PC-9 (cell line): ENCODE measurements around the gene IRF7. TPM values are rescaled to one million over a fixed set of nuclear protein-coding genes. Genes with fewer than 3 reads are reported as not detected.

Source experiments
- BruUV-seq: library from RNA; stranded (reverse); fragments of 400-500 nt; replicated peaks from 2 replicates; lab custom pipeline; 2021; lab: Mats Ljungman, UMichigan
- CTCF ChIA-PET: fragments of 300-600 bp; sonication (Branson Sonifier 250); formaldehyde crosslinking; loops from one replicate; lab custom pipeline; 2022; ENCODE audit warnings: antibody characterized with exemption; lab: Charles Lee
- POLR2A ChIA-PET: fragments of 300-600 bp; sonication (Branson Sonifier 250); formaldehyde crosslinking; loops from one replicate; lab custom pipeline; 2022; ENCODE audit warnings: antibody characterized with exemption; ENCODE audit not compliant: unreplicated experiment; lab: Charles Lee
- DNase-seq, 2 experiments: peaks; one replicate each; pipeline versions ENCODE4 v3.0.0 to v3.0.0-alpha.2; 2015 to 2022; ENCODE audit warnings: mixed read lengths in 1 of 2
- H2AFZ ChIP-seq: fragments of 200-600 bp; sonication (generic); 2 replicates; pipeline ENCODE4 v1.8.1; 2017; ENCODE audit warnings: antibody characterized with exemption
- H3F3A ChIP-seq: fragments of 200-600 bp; sonication (generic); 2 replicates; pipeline ENCODE4 v1.8.1; 2017; ENCODE audit warnings: antibody characterized with exemption, mild to moderate bottlenecking, low read depth; ENCODE audit not compliant: insufficient read depth
- H3K27ac ChIP-seq: fragments of 200-600 bp; sonication (generic); 2 replicates; pipeline ENCODE4 v1.6.1; 2016; ENCODE audit warnings: mixed run types
- H3K27me3 ChIP-seq: fragments of 200-600 bp; sonication (generic); 2 replicates; pipeline ENCODE4 v1.6.1; 2016; ENCODE audit warnings: low read depth, mixed run types; ENCODE audit not compliant: insufficient read depth
- H3K36me3 ChIP-seq: fragments of 200-600 bp; sonication (generic); 2 replicates; pipeline ENCODE4 v1.6.1; 2016; ENCODE audit warnings: low read depth, mixed run types
- H3K4me1 ChIP-seq: fragments of 200-600 bp; sonication (generic); replicated peaks from 2 replicates; pipeline ENCODE4 v1.6.1; 2016; ENCODE audit warnings: mixed run types; ENCODE audit not compliant: insufficient read depth
- H3K4me2 ChIP-seq: fragments of 200-600 bp; sonication (generic); 2 replicates; pipeline ENCODE4 v1.6.1; 2017; ENCODE audit warnings: mixed run types
- H3K4me3 ChIP-seq: fragments of 200-600 bp; sonication (generic); 2 replicates; pipeline ENCODE4 v1.6.1; 2016; ENCODE audit warnings: mixed run types
- H3K79me2 ChIP-seq: fragments of 200-600 bp; sonication (generic); 2 replicates; pipeline ENCODE4 v1.6.1; 2017; ENCODE audit warnings: low read depth, mixed run types
- H3K9me2 ChIP-seq: fragments of 200-600 bp; sonication (generic); 2 replicates; pipeline ENCODE4 v1.8.1; 2017; ENCODE audit warnings: mild to moderate bottlenecking; ENCODE audit not compliant: insufficient read depth
- H3K9me3 ChIP-seq: fragments of 200-600 bp; sonication (generic); 2 replicates; pipeline ENCODE4 v1.8.1; 2016; ENCODE audit warnings: low read depth; ENCODE audit not compliant: insufficient read depth
- H4K20me1 ChIP-seq: fragments of 200-600 bp; sonication (generic); 2 replicates; pipeline ENCODE4 v1.8.1; 2017; ENCODE audit not compliant: insufficient read depth
- EZH2 ChIP-seq: fragments of 200-600 bp; sonication (generic); IDR thresholded peaks from 2 replicates; pipeline ENCODE4 v1.8.0; 2017; ENCODE audit warnings: antibody characterized with exemption, low read depth
- intact Hi-C: fragments of 100-400 bp; cut with micrococcal nuclease; formaldehyde crosslinking; loops from one replicate; pipeline ENCODE4 v1.10.0; 2022; ENCODE audit not compliant: unreplicated experiment
- total RNA-seq: library from RNA; stranded (reverse); gene quantifications from 2 replicates; pipeline ENCODE4 v1.2.3, GENCODE V29; 2021
- TF ChIP-seq, protein P1 (sequence below): fragments of 200-600 bp; sonication (generic); conservative IDR thresholded peaks from 2 replicates; pipeline ENCODE4 v1.6.1; 2017; ENCODE audit warnings: mixed run types, antibody characterized with exemption, mild to moderate bottlenecking, moderate library complexity

Gene IRF7
- total RNA-seq, 1 experiment from 2014 or later, result 10.7 TPM

DNA sequence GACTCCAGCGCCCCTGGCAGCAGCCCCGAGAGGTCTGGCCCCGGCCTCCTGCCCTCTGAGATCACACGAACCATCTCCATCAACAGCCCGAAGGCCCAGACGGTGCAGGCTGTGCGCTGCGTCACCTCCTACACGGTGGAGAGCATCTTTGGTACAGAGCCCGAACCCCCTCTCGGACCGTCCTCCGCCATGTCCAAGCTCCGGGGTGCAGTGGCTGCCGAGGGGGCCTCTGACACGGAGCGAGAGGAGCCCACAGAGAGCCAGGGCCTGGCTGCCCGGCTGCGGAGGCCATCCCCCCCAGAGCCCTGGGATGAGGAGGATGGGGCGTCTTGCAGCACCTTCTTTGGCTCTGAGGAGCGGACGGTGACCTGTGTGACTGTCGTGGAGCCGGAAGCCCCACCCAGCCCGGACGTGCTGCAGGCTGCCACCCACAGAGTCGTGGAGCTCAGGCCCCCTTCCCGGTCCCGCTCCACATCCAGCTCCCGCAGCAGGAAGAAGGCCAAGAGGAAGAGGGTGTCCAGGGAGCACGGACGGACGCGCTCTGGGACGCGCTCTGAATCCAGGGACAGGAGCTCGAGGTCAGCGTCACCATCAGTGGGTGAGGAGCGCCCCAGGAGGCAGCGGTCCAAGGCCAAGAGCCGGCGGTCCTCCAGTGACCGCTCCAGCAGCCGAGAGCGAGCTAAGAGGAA is 7.6 kb downstream of the IRF7 start:
- Histone ChIP-seq H3K36me3 (no peaks in the 10 kb centered on the region), H3K4me2 (no peak overlapping the region), H3K9me2 (no peaks in the 10 kb centered on the region), H3K27ac (no peak overlapping the region), H4K20me1 (peaks cover 6% of the 10 kb centered on the region), H2AFZ (no peak overlapping the region), H3F3A (peaks cover 9% of the 10 kb centered on the region), H3K4me1 (no peaks in the 10 kb centered on the region), H3K9me3 (no peaks in the 10 kb centered on the region), H3K4me3 (no peak overlapping the region), H3K79me2 (no peaks in the 10 kb centered on the region), H3K27me3 (no peaks in the 10 kb centered on the region)
- ChIA-PET POLR2A (no interaction called here), CTCF (no interaction called here)
- TF ChIP-seq EZH2, result no peak
- TF ChIP-seq, protein P1, sequence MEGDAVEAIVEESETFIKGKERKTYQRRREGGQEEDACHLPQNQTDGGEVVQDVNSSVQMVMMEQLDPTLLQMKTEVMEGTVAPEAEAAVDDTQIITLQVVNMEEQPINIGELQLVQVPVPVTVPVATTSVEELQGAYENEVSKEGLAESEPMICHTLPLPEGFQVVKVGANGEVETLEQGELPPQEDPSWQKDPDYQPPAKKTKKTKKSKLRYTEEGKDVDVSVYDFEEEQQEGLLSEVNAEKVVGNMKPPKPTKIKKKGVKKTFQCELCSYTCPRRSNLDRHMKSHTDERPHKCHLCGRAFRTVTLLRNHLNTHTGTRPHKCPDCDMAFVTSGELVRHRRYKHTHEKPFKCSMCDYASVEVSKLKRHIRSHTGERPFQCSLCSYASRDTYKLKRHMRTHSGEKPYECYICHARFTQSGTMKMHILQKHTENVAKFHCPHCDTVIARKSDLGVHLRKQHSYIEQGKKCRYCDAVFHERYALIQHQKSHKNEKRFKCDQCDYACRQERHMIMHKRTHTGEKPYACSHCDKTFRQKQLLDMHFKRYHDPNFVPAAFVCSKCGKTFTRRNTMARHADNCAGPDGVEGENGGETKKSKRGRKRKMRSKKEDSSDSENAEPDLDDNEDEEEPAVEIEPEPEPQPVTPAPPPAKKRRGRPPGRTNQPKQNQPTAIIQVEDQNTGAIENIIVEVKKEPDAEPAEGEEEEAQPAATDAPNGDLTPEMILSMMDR, result no peak
- no TSS peak for BruUV-seq
- DNase-seq, result no peak
- intact Hi-C loops, result no loop called here

DNA sequence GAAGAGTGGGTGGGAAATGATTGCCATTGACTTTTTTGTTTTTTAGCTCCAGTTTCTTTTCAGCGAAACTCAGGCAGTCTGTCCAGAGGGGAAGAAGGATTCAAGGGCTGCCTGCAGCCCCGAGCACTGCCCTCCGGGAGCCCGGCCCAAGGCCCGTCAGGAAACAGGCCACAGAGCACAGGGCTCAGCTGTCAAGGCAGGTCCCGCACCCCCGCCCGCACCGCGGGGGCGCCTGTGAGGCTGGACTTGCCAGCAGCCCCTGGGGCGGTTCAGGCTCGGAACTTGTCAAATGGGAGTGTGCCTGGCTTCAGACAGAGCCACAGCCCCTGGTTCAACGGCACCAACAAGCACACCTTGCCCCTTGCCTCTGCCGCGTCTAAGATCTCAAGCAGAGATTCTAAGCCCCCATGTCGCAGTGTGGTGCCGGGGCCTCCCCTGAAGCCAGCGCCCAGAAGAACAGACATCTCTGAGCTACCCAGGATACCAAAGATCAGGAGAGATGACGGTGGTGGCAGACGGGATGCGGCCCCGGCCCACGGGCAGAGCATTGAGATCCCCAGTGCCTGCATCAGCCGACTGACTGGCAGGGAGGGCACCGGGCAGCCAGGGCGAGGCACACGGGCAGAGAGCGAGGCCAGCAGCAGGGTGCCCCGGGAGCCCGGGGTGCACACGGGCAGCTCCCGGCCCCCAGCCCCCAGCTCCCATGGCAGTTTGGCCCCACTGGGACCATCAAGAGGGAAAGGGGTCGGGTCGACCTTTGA is 8.6 kb downstream of the IRF7 start:
- no peak overlapping the region for H2AFZ ChIP-seq
- peaks cover 7% of the 10 kb centered on the region for H3F3A ChIP-seq
- H3K9me3 ChIP-seq, result no peaks in the 10 kb centered on the region
- no peaks in the 10 kb centered on the region for H3K4me1 ChIP-seq
- H3K27me3 ChIP-seq, result no peaks in the 10 kb centered on the region
- H3K4me2 ChIP-seq, result no peak overlapping the region
- ChIA-PET CTCF (no interaction called here), POLR2A (no interaction called here)
- H4K20me1 ChIP-seq, result no peaks in the 10 kb centered on the region
- H3K79me2 ChIP-seq, result no peaks in the 10 kb centered on the region
- H3K27ac ChIP-seq, result no peak overlapping the region
- no peak for DNase-seq
- H3K9me2 ChIP-seq, result no peaks in the 10 kb centered on the region
- no TSS peak for BruUV-seq
- H3K4me3 ChIP-seq, result no peak overlapping the region
- no peaks in the 10 kb centered on the region for H3K36me3 ChIP-seq
- intact Hi-C loops, result no loop called here
- no peak for TF ChIP-seq EZH2
- TF ChIP-seq, protein P1, result no peak

DNA sequence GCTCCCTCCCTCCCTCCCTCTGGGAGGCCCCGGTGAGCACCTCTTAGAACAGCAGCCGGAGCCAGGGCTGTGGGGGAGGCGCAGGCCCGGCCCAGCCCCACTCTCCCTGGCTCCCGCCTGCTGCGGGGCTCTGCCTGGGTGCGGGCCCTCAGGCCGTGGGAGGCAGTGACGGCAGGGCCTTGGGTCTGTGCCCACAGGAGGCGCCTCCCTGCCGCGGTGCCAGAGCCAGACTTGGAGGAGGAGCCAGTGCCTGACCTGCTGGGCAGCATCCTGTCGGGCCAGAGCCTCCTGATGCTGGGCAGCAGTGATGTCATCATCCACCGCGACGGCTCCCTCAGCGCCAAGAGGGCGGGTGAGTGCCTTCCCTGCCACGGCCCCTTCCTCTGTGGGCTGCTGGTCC is 9.5 kb downstream of the IRF7 start:
- BruUV-seq, result no TSS peak
- Histone ChIP-seq H3K27ac (no peak overlapping the region), H4K20me1 (no peaks in the 10 kb centered on the region), H3K9me2 (no peaks in the 10 kb centered on the region), H3K4me3 (no peak overlapping the region), H3K9me3 (no peaks in the 10 kb centered on the region), H3K27me3 (no peaks in the 10 kb centered on the region), H3K4me2 (no peak overlapping the region), H3K79me2 (no peaks in the 10 kb centered on the region), H3K36me3 (no peaks in the 10 kb centered on the region), H3F3A (no peaks in the 10 kb centered on the region), H2AFZ (no peak overlapping the region), H3K4me1 (no peaks in the 10 kb centered on the region)
- ChIA-PET CTCF (no interaction called here), POLR2A (no interaction called here)
- intact Hi-C loops, result no loop called here
- DNase-seq, result peak in 1 of 2 experiments; percentile 79
- TF ChIP-seq, protein P1, result no peak
- no peak for TF ChIP-seq EZH2
